GM19395 (cell line): Measurements from ENCODE around the gene MSRB1.

Experiments
- ATAC-seq: cut with Tn5 transposase; IDR thresholded peaks from one replicate; pipeline ENCODE4 v1.9.1; 2021; ENCODE audit warnings: mild to moderate bottlenecking, moderate library complexity; ENCODE audit not compliant: unreplicated experiment

The MSRB1 gene

GRCh38 chr16:1918351-1919326 is 24.4 kb downstream of the MSRB1 start, which contains the start of gene HS3ST6:
Gene HS3ST6, minus strand, starts transcription at chr16:1918415. Its CDS starts 92 bp downstream, at chr16:1918323.
- ATAC-seq: no peak

- ATAC-seq: no peak
Observed at GRCh38 chr16:1917665-1918350, 25.2 kb downstream of the MSRB1 start.

GRCh38 chr16:1917056-1917664 is 25.8 kb downstream of the MSRB1 start:
- ATAC-seq: no peak

GRCh38 chr16:1916640-1916990 is 26.4 kb downstream of the MSRB1 start:
- no peak for ATAC-seq

GRCh38 chr16:1915732-1916639 is 27.0 kb downstream of the MSRB1 start:
- no peak for ATAC-seq

GRCh38 chr16:1914988-1915387 is 28.0 kb downstream of the MSRB1 start:
- no peak for ATAC-seq

- no peak for ATAC-seq
Observed at GRCh38 chr16:1914084-1914608, 28.9 kb downstream of the MSRB1 start.

GRCh38 chr16:1913327-1914083 is 29.5 kb downstream of the MSRB1 start:
- no peak for ATAC-seq

- ATAC-seq: no peak
Observed at GRCh38 chr16:1912215-1912543, 30.8 kb downstream of the MSRB1 start.

GRCh38 chr16:1911467-1912214 is 31.4 kb downstream of the MSRB1 start:
- ATAC-seq: no peak

GRCh38 chr16:1909561-1910231 is 33.3 kb downstream of the MSRB1 start:
- no peak for ATAC-seq

- no peak for ATAC-seq
Observed at GRCh38 chr16:1908983-1909382, 34.0 kb downstream of the MSRB1 start.

GRCh38 chr16:1908184-1908583 is 34.8 kb downstream of the MSRB1 start:
- no peak for ATAC-seq

GRCh38 chr16:1907226-1907860 is 35.7 kb downstream of the MSRB1 start:
- ATAC-seq: no peak

GRCh38 chr16:1906846-1907165 is 36.2 kb downstream of the MSRB1 start:
- ATAC-seq: no peak

GRCh38 chr16:1906055-1906845 is 36.7 kb downstream of the MSRB1 start:
- ATAC-seq: no peak
